SKM-1 (cell line): ENCODE data around the gene NINJ2.

Source experiments
- DNase-seq: peaks from one replicate; lab custom pipeline; 2025; ENCODE audit not compliant: unreplicated experiment; lab: John Stamatoyannopoulos, UW

NINJ2 gene

GRCh38 chr12:571795-572531 lies 91.3 kb downstream of the NINJ2 start:
- DNase-seq = no peak

GRCh38 chr12:570921-571794 lies 92.1 kb downstream of the NINJ2 start:
- DNase-seq = no peak

- DNase-seq = no peak
Observed at GRCh38 chr12:570435-570920, 92.8 kb downstream of the NINJ2 start.

GRCh38 chr12:569803-570434 lies 93.3 kb downstream of the NINJ2 start:
- DNase-seq = peak; percentile 8

- no peak for DNase-seq
Observed at GRCh38 chr12:569091-569676, 94.1 kb downstream of the NINJ2 start.

DNA sequence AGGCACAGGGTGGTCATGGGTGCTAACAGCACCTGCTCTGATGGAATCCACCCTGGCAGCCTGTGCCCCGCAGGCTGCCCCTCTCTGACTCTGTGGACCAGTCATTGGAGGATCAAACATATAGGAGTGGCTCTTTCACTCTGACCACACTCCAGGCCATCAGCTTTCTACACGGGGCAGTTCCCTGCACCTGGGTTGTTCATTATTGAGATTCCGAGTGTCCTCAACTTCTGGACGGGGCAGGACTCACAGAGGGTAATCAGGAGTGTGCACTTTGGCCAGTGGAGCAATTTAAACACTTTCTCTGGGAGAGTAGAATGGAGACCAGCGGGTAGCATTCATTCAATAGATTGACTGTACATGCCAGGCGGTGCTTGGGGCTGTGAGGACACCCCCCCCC lies 94.8 kb downstream of the NINJ2 start:
- DNase-seq = no peak

- no peak for DNase-seq
Observed at GRCh38 chr12:565589-566105, 97.6 kb downstream of the NINJ2 start.

GRCh38 chr12:565161-565560 lies 98.1 kb downstream of the NINJ2 start:
- DNase-seq = no peak

- DNase-seq = no peak
Observed at GRCh38 chr12:563787-564298, 99.4 kb downstream of the NINJ2 start.

DNA sequence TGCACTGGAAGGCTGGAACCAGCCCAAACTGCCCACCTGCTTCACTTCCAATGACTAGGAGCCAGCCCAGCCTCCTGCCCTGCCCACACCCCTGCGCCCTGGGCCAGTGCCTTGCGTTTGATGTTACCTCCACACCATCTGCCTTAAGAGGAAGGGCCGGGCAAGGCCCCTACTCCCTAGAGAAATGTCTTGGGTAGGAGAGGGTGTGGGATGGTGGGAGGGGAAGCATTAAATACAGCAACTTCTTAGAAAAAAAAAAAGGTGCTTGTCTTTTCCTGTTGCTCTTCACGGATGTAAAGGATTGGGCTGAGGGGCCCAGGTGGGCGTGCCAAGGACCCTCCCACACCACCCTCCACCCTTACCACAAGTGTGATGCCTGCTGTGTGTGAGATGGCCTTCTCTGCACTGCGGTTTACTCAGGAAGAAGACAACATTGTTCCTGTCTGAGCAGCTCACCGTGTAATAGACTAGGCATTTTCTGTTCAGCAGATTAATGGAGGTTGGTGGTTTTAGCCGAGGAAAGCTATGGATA lies 99.9 kb downstream of the NINJ2 start:
- DNase-seq = no peak

GRCh38 chr12:562634-563033 lies 100.6 kb downstream of the NINJ2 start:
- DNase-seq = no peak

DNA sequence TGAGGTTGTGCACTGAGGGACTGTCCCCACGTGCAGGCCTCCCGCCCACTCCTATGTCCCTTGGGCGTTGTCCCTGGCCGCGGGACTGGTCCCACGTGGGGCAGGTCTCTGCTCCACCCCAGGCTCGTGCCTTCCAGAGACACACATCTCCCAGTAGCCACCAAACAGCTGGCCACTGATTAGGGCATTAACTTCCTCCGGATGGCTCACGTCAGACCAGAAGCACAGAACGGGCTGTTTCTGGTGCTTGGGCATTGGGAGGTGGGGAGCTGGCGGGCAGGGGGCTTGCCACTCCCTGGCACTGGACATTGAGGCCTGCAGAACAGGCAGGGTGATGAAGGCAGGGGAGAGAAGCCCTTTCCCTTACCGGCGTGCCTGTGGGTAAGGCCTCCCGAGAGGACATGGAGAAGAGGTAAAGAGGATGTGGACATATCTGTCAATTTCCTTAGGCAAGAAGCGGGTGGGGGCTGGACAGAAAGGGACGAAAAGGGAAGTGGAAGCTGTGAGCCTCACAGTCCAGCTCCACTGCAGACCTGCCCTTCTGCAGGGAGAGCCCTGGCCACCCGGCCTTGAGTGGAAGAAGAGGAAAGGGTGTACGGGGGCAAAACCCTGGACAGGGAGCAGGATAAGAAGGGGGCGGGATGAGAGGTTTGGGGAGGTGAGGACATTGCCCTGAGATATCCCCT lies 101.2 kb downstream of the NINJ2 start:
- DNase-seq = peak; percentile 30

DNA sequence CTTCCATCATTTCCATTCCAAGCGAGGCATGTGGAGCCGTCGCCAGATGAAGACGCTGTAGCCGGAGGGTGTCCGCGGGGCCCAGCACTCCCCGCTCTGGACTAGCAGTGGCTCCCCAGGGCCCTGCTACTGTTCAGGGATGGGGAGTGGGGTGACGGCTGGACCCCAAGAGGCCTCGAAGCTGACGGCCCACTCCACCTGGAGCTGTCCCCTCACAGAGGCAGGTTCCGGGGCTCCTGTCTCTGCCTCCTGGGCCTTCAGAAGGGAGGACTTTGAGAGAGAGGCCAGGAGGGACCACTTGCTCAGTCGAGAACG lies 101.9 kb downstream of the NINJ2 start:
- no peak for DNase-seq

- DNase-seq = no peak
Observed at GRCh38 chr12:560691-561390, 102.4 kb downstream of the NINJ2 start.

- DNase-seq = no peak
Observed at GRCh38 chr12:559906-560455, 103.3 kb downstream of the NINJ2 start.

DNA sequence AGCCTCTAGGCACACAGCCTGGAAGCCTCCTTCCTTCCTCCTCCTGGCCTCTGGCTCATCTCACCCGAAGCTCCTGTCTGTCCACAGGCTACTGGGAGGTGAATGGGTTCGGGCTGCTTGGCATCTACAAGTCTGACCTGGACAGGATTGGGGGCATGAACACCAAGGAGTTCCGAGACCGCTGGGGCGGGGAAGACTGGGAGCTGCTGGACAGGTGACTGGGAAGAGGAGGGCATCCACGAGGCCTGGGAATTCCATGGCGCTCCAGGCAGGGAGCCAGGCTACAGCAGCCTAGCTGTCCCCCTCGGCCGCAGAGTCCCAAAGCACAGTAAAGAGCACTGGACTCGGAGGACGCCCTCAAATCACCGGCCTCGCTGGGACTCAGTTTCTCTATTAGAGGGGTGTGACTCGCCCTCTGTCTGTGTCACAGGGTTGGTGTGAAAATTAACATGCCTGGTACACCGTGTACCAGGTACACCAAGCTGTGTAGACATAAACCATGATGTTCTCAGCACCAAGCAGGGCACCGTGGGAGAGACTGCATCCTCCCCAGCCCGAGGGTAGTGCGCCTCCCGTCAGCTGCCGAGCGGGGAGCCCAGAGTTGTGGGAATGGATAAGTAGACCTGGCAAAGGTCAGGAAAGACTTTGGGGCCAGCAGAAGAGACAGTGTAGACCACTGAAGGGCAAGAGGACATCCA lies 103.9 kb downstream of the NINJ2 start:
- DNase-seq = no peak

DNA sequence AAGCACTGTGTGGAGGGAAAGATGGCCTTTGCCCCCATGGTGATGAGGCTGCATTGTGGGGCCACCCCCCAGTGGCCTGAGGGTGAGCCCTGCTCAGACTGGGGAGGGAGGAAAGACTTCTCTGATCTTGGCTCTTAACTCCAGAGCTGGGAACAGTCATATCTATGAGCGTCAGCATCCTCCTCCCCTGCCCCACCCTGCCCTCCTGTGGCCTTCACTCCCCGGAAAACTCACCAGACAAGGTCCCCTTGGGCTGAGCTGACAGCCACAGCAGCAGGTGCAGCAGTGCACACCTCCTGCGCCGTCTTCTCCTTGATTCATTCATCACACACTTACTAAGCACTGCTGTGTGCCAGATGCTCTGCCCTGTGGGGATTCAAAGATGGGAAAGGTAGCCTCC lies 104.7 kb downstream of the NINJ2 start:
- DNase-seq = no peak

GRCh38 chr12:556498-556897 lies 106.7 kb downstream of the NINJ2 start:
- no peak for DNase-seq

- no peak for DNase-seq
Observed at GRCh38 chr12:554001-554285, 109.3 kb downstream of the NINJ2 start.
